Panc1 (cell line): Measurements from ENCODE around the gene TNRC6B.

Source experiments
- POLR2AphosphoS5 ChIP-seq: IDR thresholded peaks from 2 replicates; pipeline ENCODE4 v1.6.1; 2012; ENCODE audit warnings: mild to moderate bottlenecking, low read depth, low read length, moderate library complexity
- SIN3A ChIP-seq: IDR thresholded peaks from 2 replicates; pipeline ENCODE4 v1.6.1; 2012; ENCODE audit warnings: low read depth, mild to moderate bottlenecking, low read length, moderate library complexity, borderline replicate concordance; ENCODE audit not compliant: insufficient read depth
- TF ChIP-seq, protein P1 (sequence below): fragments of 450-650 bp; IDR thresholded peaks from 2 replicates; pipeline ENCODE4 v1.5.1; 2017; ENCODE audit warnings: mild to moderate bottlenecking
- TF ChIP-seq, protein P2 (sequence below), 2 experiments: IDR thresholded peaks; 2 replicates each; pipeline ENCODE4 v1.6.1; 2011 to 2012; ENCODE audit warnings: low read depth in 2 of 2, control low read depth in 1 of 2, low read length in 1 of 2, mild to moderate bottlenecking in 1 of 2, moderate library complexity in 1 of 2; ENCODE audit not compliant: insufficient read depth in 1 of 2

DNA sequence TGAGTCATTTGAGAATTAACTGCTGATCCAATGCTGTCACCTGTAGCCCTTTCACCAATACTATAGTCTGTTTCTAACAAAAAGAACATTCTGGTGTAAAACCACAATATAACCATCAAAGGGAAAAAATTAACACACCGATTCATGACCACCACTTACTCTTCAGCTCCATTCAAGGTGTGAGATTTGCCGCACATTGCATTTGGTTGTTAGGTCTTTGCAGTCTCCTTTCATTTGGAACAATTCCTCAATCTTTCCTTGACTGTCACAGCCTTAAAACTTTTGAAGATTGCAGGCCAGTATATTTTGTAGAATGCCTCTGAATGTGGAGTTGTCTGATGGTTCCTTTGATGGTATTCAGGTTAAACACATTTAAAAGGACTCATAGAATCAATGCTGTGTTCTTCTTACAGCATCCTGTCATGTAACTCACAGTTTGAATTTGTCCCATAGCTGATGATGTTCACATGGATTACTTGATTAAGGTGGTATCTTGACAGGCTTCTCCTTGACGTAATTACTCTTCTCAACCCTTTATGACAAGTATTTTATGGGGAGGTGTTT, 63.6 kb downstream of the TNRC6B start:
- TF ChIP-seq SIN3A (no peak), POLR2AphosphoS5 (no peak)
- TF ChIP-seq, protein P1, sequence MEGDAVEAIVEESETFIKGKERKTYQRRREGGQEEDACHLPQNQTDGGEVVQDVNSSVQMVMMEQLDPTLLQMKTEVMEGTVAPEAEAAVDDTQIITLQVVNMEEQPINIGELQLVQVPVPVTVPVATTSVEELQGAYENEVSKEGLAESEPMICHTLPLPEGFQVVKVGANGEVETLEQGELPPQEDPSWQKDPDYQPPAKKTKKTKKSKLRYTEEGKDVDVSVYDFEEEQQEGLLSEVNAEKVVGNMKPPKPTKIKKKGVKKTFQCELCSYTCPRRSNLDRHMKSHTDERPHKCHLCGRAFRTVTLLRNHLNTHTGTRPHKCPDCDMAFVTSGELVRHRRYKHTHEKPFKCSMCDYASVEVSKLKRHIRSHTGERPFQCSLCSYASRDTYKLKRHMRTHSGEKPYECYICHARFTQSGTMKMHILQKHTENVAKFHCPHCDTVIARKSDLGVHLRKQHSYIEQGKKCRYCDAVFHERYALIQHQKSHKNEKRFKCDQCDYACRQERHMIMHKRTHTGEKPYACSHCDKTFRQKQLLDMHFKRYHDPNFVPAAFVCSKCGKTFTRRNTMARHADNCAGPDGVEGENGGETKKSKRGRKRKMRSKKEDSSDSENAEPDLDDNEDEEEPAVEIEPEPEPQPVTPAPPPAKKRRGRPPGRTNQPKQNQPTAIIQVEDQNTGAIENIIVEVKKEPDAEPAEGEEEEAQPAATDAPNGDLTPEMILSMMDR, result no peak
- TF ChIP-seq, protein P2, sequence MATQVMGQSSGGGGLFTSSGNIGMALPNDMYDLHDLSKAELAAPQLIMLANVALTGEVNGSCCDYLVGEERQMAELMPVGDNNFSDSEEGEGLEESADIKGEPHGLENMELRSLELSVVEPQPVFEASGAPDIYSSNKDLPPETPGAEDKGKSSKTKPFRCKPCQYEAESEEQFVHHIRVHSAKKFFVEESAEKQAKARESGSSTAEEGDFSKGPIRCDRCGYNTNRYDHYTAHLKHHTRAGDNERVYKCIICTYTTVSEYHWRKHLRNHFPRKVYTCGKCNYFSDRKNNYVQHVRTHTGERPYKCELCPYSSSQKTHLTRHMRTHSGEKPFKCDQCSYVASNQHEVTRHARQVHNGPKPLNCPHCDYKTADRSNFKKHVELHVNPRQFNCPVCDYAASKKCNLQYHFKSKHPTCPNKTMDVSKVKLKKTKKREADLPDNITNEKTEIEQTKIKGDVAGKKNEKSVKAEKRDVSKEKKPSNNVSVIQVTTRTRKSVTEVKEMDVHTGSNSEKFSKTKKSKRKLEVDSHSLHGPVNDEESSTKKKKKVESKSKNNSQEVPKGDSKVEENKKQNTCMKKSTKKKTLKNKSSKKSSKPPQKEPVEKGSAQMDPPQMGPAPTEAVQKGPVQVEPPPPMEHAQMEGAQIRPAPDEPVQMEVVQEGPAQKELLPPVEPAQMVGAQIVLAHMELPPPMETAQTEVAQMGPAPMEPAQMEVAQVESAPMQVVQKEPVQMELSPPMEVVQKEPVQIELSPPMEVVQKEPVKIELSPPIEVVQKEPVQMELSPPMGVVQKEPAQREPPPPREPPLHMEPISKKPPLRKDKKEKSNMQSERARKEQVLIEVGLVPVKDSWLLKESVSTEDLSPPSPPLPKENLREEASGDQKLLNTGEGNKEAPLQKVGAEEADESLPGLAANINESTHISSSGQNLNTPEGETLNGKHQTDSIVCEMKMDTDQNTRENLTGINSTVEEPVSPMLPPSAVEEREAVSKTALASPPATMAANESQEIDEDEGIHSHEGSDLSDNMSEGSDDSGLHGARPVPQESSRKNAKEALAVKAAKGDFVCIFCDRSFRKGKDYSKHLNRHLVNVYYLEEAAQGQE (IDR thresholded peaks at IDR 0.05; ENCODE audit: insufficient read depth in 1 of 2, low read depth in 2 of 2, low read length in 1 of 2), result no peak
